Ascending aorta (tissue), 2 donors: ENCODE data around the gene CIDEC. TPM values are rescaled to one million over a fixed set of nuclear protein-coding genes. Genes with fewer than 3 reads are reported as not detected.
A peak's percentile ranks its signal among the peaks of the same experiment; 100 is the strongest.
"Not testable (repeated sequence)": the region's sequence is repeated elsewhere in the genome, so short reads cannot be mapped to it uniquely, and the experiment has no call there.

Source experiments
- DNase-seq, 2 donors: peaks; one replicate each; pipeline ENCODE4 v3.0.0-alpha.2; 2019; ENCODE audit warnings: low spot score in 2 of 2
- H3K27ac ChIP-seq, 2 donors: fragments of 200-600 bp; sonication (generic); one replicate each; pipeline ENCODE4 v1.5.1; 2016 to 2017; ENCODE audit warnings: mild to moderate bottlenecking in 1 of 2
- H3K27me3 ChIP-seq: fragments of 200-600 bp; sonication (generic); one replicate; pipeline ENCODE4 v1.5.1; 2017
- H3K36me3 ChIP-seq, 2 donors: fragments of 200-600 bp; sonication (generic); one replicate each; pipeline ENCODE4 v1.5.1; 2016
- H3K4me1 ChIP-seq, 2 donors: fragments of 200-600 bp; sonication (generic); one replicate each; pipeline ENCODE4 v1.5.1; 2016 to 2017; ENCODE audit warnings: mild to moderate bottlenecking in 1 of 2
- H3K4me3 ChIP-seq, 2 donors: fragments of 200-600 bp; sonication (generic); one replicate each; pipeline ENCODE4 v1.5.1; 2016 to 2017; ENCODE audit warnings: mild to moderate bottlenecking in 1 of 2
- H3K9me3 ChIP-seq, 2 donors: fragments of 200-600 bp; sonication (generic); one replicate each; pipeline ENCODE4 v1.5.1; 2016
- intact Hi-C: fragments of 100-400 bp; cut with DNase I; formaldehyde crosslinking; loops from one replicate; pipeline ENCODE4 v1.15.1; 2023
- total RNA-seq: library from RNA; depleted of rRNA; stranded (reverse); fragments of >200 nt; gene quantifications from one replicate; pipeline ENCODE4 v1.1.0, GENCODE V29; 2016
- TF ChIP-seq, protein P1 (sequence below), 3 experiments: fragments of 200-600 bp in 2 of 3; fragments of 450-650 bp in 1 of 3; sonication (generic) in 2 of 3; IDR thresholded peaks; one replicate each; pipeline ENCODE4 v1.5.1; 2016 to 2019; ENCODE audit warnings: antibody characterized with exemption in 3 of 3, mild to moderate bottlenecking in 1 of 3, moderate library complexity in 1 of 3

CIDEC gene
- total RNA-seq, 1 donor from 2014 or later, result 29.9 TPM

DNA sequence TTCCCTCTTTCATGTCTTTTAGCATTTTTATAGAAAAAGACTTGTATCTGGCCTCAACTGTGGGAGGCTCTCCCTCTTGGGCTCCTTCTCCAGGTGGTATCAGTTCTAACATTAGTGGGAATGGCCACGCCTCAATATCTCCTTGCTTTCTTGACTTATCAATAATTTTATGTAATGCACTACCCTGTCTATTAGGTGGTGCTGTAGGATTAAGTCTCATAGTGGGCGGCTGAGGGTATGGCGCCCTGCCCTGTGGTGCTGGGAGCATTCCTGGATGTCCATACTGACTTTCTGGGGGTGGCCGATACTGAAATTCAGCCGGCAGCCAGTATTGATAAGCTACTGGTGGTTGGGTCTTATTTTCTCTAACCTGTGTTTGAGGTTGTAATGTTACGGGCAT is 27.5 kb downstream of the CIDEC start:
- intact Hi-C loops, result no loop called here

DNA sequence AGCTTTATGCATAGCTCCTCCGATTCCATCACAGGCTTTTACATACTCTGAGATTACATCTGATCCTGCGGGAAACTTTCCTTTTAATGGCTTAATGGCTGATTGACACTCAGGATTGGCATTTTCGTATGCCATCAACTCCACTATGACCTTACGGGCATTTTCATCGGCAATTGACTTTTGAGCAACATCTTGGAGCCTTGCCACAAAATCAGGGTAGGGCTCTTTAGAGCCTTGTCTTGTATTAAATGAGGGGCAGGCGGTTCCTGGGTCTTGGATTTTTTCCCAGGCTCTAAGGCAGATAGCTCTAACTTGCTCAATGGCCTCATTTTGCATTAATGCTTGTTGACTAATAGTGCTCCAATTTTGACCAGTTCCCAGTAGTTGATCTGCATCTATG is 28.1 kb downstream of the CIDEC start:
- DNase-seq, H3K36me3 ChIP-seq, H3K27ac ChIP-seq, H3K9me3 ChIP-seq, intact Hi-C loops, H3K4me1 ChIP-seq, H3K27me3 ChIP-seq, H3K4me3 ChIP-seq: not testable (repeated sequence)

More for the DNA sequence above, 27.5 kb downstream of the CIDEC start:
- TF ChIP-seq, protein P1, sequence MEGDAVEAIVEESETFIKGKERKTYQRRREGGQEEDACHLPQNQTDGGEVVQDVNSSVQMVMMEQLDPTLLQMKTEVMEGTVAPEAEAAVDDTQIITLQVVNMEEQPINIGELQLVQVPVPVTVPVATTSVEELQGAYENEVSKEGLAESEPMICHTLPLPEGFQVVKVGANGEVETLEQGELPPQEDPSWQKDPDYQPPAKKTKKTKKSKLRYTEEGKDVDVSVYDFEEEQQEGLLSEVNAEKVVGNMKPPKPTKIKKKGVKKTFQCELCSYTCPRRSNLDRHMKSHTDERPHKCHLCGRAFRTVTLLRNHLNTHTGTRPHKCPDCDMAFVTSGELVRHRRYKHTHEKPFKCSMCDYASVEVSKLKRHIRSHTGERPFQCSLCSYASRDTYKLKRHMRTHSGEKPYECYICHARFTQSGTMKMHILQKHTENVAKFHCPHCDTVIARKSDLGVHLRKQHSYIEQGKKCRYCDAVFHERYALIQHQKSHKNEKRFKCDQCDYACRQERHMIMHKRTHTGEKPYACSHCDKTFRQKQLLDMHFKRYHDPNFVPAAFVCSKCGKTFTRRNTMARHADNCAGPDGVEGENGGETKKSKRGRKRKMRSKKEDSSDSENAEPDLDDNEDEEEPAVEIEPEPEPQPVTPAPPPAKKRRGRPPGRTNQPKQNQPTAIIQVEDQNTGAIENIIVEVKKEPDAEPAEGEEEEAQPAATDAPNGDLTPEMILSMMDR (IDR thresholded peaks at IDR 0.05), result no peak
- Histone ChIP-seq H3K9me3 (no peaks in the 10 kb centered on the region), H3K4me1 (no peaks in the 10 kb centered on the region), H3K36me3 (no peaks in the 10 kb centered on the region), H3K27ac (no peak overlapping the region), H3K27me3 (no peaks in the 10 kb centered on the region), H3K4me3 (no peak overlapping the region)
- DNase-seq, result no peak

DNA sequence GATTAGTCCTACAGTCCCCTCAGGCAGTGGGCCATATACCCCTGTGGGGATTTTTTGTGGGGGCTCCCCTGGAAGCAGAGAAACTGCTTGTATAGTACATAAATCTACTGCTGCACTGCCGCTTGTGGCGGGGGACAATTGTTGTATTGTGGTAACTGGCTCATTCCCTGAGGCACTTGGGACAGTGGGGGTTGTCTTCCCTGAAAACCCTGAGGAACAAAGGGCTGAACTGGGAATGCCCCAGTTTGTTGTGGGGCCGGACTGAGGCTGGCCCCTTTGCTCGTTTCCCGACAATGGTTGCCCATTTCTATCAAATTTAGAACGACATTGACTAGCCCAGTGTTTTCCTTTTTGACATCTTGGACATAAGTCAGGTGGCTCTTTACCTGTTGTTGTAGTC is 28.7 kb downstream of the CIDEC start:
- H3K27me3 ChIP-seq, intact Hi-C loops, H3K4me3 ChIP-seq, H3K36me3 ChIP-seq, H3K9me3 ChIP-seq, DNase-seq, H3K27ac ChIP-seq, H3K4me1 ChIP-seq: not testable (repeated sequence)

DNA sequence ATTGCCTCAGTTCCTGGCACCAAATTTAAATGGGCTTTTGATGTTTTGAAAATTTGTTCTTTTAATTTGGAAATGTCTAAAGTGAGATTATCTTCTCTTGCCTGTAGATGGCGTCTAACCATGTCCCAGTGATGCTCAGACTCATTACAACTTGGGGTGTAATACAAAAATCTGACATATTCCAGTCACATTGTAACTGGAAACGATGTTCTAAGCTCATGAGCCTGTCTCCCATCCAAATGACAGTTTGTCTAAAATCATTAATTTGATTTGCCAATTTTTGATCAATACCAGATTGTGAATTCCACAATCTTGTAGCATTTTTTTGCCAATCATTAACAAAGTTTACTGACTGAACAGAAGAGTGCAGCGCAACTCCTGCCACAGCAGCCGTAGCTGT is 31.2 kb downstream of the CIDEC start:
- not testable (repeated sequence) for H3K27ac ChIP-seq, H3K9me3 ChIP-seq, H3K27me3 ChIP-seq, DNase-seq, H3K36me3 ChIP-seq, H3K4me1 ChIP-seq, H3K4me3 ChIP-seq
- TF ChIP-seq, protein P1 (IDR thresholded peaks at IDR 0.05), result peak in 2 of 3 experiments; percentile 51 to 58
- intact Hi-C loops, result loop anchor here (10.0 kb wide), 2 partner anchors 166 to 376 kb away; no protein-coding TSS in a partner anchor

DNA sequence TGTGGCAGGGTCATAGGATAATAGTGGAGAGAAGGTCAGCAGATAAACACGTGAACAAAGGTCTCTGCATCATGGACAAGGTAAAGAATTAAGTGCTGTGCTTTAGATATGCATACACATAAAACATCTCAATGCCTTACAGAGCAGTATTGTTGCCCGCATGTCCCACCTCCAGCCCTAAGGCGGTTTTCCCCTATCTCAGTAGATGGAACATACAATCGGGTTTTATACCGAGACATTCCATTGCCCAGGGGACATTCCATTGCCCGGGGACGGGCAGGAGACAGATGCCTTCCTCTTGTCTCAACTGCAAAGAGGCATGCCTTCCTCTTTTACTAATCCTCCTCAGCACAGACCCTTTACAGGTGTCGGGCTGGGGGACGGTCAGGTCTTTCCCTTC is 32.2 kb downstream of the CIDEC start:
- H3K4me3 ChIP-seq, H3K9me3 ChIP-seq, H3K27me3 ChIP-seq, H3K27ac ChIP-seq, DNase-seq, H3K4me1 ChIP-seq, H3K36me3 ChIP-seq: not testable (repeated sequence)
- intact Hi-C loops, result loop anchor here (10.0 kb wide), 2 partner anchors 167 to 377 kb away; no protein-coding TSS in a partner anchor

DNA sequence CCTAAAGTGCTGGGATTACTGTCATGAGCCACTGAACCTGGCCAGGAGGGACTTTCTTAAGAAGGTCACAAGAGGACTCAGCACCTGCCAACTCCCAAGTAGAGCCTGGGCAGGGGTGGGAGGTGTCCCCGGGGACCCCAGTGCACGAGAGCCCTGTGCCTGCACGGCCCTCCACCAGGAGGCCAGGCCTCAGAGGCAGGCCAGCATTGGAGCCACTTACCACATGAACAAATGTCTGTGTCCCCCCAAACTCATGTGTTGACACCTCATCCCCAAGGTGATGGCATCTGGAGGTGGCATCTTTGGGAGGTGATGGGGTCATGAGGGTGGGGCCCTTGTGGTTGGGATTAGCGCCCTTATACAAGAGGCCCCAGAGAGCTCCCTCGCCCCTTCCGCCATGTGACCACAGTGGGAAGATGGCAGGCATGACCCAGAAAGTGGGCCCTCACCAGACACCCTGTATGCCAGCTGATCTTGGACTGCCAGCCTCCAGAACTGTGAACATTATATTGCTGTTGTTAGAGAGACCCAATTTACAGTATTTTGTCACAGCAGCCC is 33.0 kb downstream of the CIDEC start:
- Histone ChIP-seq H3K36me3 (no peaks in the 10 kb centered on the region), H3K27ac (no peak overlapping the region), H3K9me3 (no peaks in the 10 kb centered on the region), H3K4me3 (no peak overlapping the region), H3K27me3 (no peaks in the 10 kb centered on the region), H3K4me1 (peaks cover 4 to 9% of the 10 kb centered on the region in 2 donors)
- intact Hi-C loops, result loop anchor here (10.0 kb wide), 2 partner anchors 168 to 378 kb away; no protein-coding TSS in a partner anchor
- DNase-seq, result no peak
- TF ChIP-seq, protein P1 (IDR thresholded peaks at IDR 0.05), result no peak

DNA sequence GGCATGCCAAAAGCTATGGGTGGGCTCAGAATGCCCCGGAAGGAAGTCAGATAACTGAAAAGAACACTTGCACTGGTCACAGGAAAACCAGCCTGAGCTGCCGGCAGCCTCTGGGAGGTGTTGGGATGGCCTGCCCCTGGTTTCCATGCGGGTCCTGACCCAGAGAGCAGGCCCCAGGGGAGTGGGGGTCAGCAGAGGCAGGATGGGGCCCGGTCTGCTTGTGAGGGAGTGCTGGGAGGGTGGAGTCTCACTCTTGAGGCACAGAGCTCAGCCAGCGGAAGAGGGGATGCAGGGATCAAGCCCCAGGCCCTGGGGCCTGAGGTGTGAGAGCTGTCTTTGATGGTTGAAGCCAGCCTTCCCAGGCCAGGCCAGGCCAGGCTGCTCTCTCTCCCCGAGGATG is 33.8 kb downstream of the CIDEC start:
- Histone ChIP-seq H3K4me3 (no peak overlapping the region), H3K36me3 (peaks cover 5 to 6% of the 10 kb centered on the region in 2 donors), H3K27me3 (no peaks in the 10 kb centered on the region), H3K4me1 (peaks cover 4 to 9% of the 10 kb centered on the region in 2 donors), H3K9me3 (no peaks in the 10 kb centered on the region), H3K27ac (no peak overlapping the region)
- TF ChIP-seq, protein P1 (IDR thresholded peaks at IDR 0.05), result no peak
- no peak for DNase-seq
- intact Hi-C loops, result loop anchor here (10.0 kb wide), 2 partner anchors 169 to 379 kb away; no protein-coding TSS in a partner anchor
